NCI-H146 (cell line): ENCODE data around the gene FBLN2.

Source experiments
- DNase-seq: peaks from one replicate; lab custom pipeline; 2025; lab: John Stamatoyannopoulos, UW

Gene FBLN2

GRCh38 chr3:13648060-13649001 is 99.4 kb downstream of the FBLN2 start:
- DNase-seq: peak; percentile 45

- DNase-seq: peak; percentile 34
These were observed 101.5 kb downstream of the FBLN2 start for GRCh38 chr3:13650210-13651056.

GRCh38 chr3:13651057-13651400 is 102.1 kb downstream of the FBLN2 start:
- no peak for DNase-seq

- DNase-seq: no peak
These were observed 103.0 kb downstream of the FBLN2 start for GRCh38 chr3:13651775-13652428.

- DNase-seq: no peak
These were observed 103.8 kb downstream of the FBLN2 start for GRCh38 chr3:13652728-13653127.

- no peak for DNase-seq
These were observed 104.8 kb downstream of the FBLN2 start for GRCh38 chr3:13653631-13654279.

- no peak for DNase-seq
These were observed 105.6 kb downstream of the FBLN2 start for GRCh38 chr3:13654330-13655060.

GRCh38 chr3:13655061-13655913 is 106.4 kb downstream of the FBLN2 start:
- peak; percentile 14 for DNase-seq

- DNase-seq: no peak
These were observed 107.8 kb downstream of the FBLN2 start for GRCh38 chr3:13656584-13657301.

- DNase-seq: peak; percentile 2
These were observed 108.9 kb downstream of the FBLN2 start for GRCh38 chr3:13657660-13658435.

GRCh38 chr3:13658681-13659080 is 109.8 kb downstream of the FBLN2 start:
- no peak for DNase-seq

- DNase-seq: no peak
These were observed 110.5 kb downstream of the FBLN2 start for GRCh38 chr3:13659221-13659969.

- no peak for DNase-seq
These were observed 111.3 kb downstream of the FBLN2 start for GRCh38 chr3:13660042-13660874.

- no peak for DNase-seq
These were observed 112.2 kb downstream of the FBLN2 start for GRCh38 chr3:13661121-13661520.

- no peak for DNase-seq
These were observed 113.4 kb downstream of the FBLN2 start for GRCh38 chr3:13662238-13662847.

- DNase-seq: no peak
These were observed 115.0 kb downstream of the FBLN2 start for GRCh38 chr3:13663781-13664535.
